ENCODE results near the gene CMTM7.

CMTM7 gene

DNA sequence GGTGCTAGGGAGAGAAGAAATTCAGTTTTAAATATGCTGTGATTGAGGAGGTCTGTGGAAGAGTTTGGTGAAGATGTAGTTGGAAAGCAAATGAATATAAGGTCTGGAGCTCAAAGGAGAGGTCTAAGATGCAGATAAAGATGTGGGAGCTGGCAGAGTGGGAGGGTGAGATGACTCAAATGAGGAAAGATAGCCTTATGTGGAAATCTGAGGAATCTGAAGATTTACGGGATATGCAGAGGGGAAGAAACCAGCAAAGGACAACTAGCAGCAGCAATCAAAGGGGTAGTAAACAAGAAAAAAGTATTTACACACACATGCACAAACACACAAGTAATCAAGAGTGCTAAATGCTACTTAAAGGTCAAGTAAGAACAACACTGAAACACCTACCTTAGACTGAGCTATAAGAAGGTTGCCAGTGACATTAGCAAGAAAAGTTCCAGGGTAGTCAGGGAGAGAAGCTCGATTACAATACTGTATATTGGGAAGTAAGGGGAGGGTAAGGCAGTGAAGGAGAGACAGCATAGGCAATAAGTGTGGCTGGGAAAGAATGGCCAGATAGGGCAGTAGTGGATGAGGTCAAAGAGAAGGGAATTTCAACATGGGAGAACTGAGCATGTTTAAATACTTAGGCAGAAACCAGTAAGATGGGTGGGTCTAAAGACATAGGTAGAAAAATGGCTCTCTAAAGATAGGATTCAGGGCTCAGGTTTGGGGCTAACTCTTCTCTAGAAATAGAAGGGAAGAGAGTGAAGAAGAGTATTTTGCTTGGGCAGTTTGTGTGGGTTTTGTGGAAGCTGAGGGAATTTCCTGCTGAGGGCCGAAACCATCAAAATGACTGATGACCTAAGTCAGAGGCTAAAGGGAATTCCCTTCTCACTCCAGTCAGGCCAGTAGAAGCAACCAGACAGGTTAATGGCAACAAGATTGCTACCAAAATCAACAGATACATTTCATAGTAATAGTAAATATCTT lies 102.1 kb downstream of the CMTM7 start:
- WGBS, 2 experiments (ENCODE audit: insufficient coverage in 2 of 2) = 79 to 83% methylated on average over 1 to 2 of the region's 3 CpGs

DNA sequence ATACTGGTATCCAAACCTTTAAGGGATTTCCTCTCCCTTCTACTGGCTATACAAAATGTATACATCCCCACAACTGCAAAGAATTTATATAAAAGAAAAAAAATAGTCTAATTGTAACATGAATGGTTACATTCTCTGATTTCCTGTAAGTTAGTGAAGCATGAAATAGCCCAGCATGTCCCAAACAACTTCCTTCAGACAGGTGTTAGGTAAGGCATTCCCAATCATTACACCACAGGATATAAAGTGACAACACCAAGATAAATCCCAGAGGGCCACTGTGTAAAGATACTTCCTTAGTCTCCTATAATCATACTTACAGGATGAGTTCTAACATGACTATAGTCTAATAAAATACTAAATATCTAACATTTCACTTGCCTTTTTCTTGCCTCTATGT lies 103.4 kb downstream of the CMTM7 start:
- Histone ChIP-seq H3K27ac (ENCODE audit: low read depth, low read length, severe bottlenecking) (no peak overlapping the region), H3K36me3 (ENCODE audit: control insufficient read depth, insufficient read depth, low read length) (peaks cover 12% of the 10 kb centered on the region), H3K4me3 (ENCODE audit: extremely low read depth, insufficient read depth, low read length, poor library complexity, severe bottlenecking) (no peak overlapping the region), H3K9me3 (ENCODE audit: control insufficient read depth, low read length) (no peaks in the 10 kb centered on the region), H3K4me1 (ENCODE audit: control insufficient read depth, insufficient read depth, low read length, poor library complexity, severe bottlenecking) (peaks cover 26% of the 10 kb centered on the region)

More for the DNA sequence above, 102.1 kb downstream of the CMTM7 start:
- H3K36me3 ChIP-seq (ENCODE audit: control insufficient read depth, insufficient read depth, low read length) = peaks cover 8% of the 10 kb centered on the region
- H3K27ac ChIP-seq (ENCODE audit: low read depth, low read length, severe bottlenecking) = peak overlapping the region; percentile 71
- H3K9me3 ChIP-seq (ENCODE audit: control insufficient read depth, low read length) = no peaks in the 10 kb centered on the region
- H3K4me3 ChIP-seq (ENCODE audit: extremely low read depth, insufficient read depth, low read length, poor library complexity, severe bottlenecking) = no peak overlapping the region
- H3K4me1 ChIP-seq (ENCODE audit: control insufficient read depth, insufficient read depth, low read length, poor library complexity, severe bottlenecking) = peaks cover 26% of the 10 kb centered on the region

DNA sequence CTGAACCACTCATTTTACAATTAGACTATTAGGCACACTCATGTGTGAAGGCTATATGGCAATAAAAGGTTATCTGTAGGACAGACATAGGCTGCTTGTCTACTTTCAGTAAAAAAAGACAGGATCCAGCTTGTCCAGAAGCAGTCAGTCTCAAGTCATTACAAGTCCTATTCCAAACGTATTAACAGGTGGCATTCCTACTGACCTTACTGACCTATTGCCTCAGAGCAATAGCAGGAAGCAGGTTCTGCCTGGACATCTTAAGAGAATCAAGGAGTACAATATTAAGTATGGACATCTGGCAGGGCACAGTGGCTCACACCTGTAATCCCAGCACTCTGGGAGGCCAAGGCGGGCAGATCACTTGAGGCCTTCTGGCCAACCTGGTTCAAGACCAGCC lies 104.0 kb downstream of the CMTM7 start:
- WGBS, 2 experiments (ENCODE audit: insufficient coverage in 2 of 2) = 75 to 95% methylated on average over 1 to 2 of the region's 2 CpGs
- Histone ChIP-seq H3K4me3 (ENCODE audit: extremely low read depth, insufficient read depth, low read length, poor library complexity, severe bottlenecking) (no peak overlapping the region), H3K36me3 (ENCODE audit: control insufficient read depth, insufficient read depth, low read length) (peaks cover 12% of the 10 kb centered on the region), H3K27ac (ENCODE audit: low read depth, low read length, severe bottlenecking) (no peak overlapping the region), H3K9me3 (ENCODE audit: control insufficient read depth, low read length) (no peaks in the 10 kb centered on the region), H3K4me1 (ENCODE audit: control insufficient read depth, insufficient read depth, low read length, poor library complexity, severe bottlenecking) (peaks cover 27% of the 10 kb centered on the region)

DNA sequence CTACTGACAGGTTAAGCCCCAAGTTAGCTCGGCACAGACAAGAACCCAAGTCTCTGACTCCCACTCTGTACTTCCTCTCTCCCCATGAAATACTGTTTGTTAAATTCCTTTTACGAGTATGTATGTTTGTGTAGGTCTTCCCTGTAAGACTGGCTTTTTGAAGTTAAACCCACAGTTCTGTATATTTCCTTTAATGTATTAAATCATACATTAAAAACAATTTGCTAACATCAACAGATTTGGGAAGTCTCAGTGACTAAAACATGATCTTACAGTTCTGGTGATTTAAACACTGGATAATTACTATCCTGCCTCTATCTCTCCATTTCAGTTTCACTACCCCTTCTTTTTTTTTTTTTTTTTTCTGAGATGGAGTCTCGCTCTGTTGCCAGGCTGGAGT lies 106.6 kb downstream of the CMTM7 start:
- Histone ChIP-seq H3K36me3 (ENCODE audit: control insufficient read depth, insufficient read depth, low read length) (peaks cover 8% of the 10 kb centered on the region), H3K27ac (ENCODE audit: low read depth, low read length, severe bottlenecking) (no peak overlapping the region), H3K4me3 (ENCODE audit: extremely low read depth, insufficient read depth, low read length, poor library complexity, severe bottlenecking) (no peak overlapping the region), H3K4me1 (ENCODE audit: control insufficient read depth, insufficient read depth, low read length, poor library complexity, severe bottlenecking) (peaks cover 24% of the 10 kb centered on the region), H3K9me3 (ENCODE audit: control insufficient read depth, low read length) (no peaks in the 10 kb centered on the region)
- WGBS, 2 experiments (ENCODE audit: insufficient coverage in 2 of 2) = 100% methylated on average over 1 of the region's 3 CpGs; no CpG with 5 or more reads in 1 of the 2 experiments

DNA sequence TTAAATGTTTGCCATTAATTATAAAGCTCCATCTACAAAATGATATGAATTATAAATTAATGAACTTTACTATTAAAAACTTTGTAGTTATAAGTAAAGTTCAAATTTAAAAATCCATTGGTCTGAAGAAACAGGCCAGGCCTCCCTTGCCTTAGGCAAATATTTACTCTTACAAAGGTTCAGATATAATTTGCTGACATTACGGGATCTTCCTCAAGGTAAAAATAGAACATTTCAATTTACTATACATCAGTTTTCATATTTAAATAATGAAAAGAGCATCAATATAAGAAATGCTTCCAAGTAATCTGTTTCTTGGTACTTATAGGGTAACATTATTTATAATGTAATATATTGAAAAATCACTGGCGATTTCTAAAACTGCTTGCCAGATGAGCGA lies 107.3 kb downstream of the CMTM7 start:
- Histone ChIP-seq H3K4me1 (ENCODE audit: control insufficient read depth, insufficient read depth, low read length, poor library complexity, severe bottlenecking) (peaks cover 17% of the 10 kb centered on the region), H3K27ac (ENCODE audit: low read depth, low read length, severe bottlenecking) (no peak overlapping the region), H3K4me3 (ENCODE audit: extremely low read depth, insufficient read depth, low read length, poor library complexity, severe bottlenecking) (no peak overlapping the region), H3K9me3 (ENCODE audit: control insufficient read depth, low read length) (no peaks in the 10 kb centered on the region), H3K36me3 (ENCODE audit: control insufficient read depth, insufficient read depth, low read length) (peaks cover 8% of the 10 kb centered on the region)
- WGBS, 2 experiments (ENCODE audit: insufficient coverage in 2 of 2) = 93 to 94% methylated on average over 2 of the region's 3 CpGs

DNA sequence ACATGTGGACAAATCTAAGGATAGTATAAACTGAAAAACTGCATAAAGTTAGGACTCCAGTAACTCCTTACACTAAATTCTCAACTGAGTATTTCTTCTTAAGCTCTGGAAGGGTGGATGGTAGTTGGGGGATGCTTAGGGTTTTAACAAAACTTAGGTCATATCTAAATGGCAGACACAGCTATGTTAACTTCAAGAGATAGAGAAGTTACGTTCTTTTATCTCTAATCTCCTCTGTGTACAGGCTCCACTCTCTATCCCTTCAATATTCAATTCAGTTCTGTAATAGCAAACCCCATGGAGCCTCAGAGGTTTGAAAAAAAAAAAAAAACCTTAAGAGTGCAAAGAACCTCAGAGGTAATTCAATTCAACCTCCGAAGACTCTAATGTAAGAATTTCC lies 107.9 kb downstream of the CMTM7 start:
- Histone ChIP-seq H3K36me3 (ENCODE audit: control insufficient read depth, insufficient read depth, low read length) (peaks cover 8% of the 10 kb centered on the region), H3K27ac (ENCODE audit: low read depth, low read length, severe bottlenecking) (no peak overlapping the region), H3K9me3 (ENCODE audit: control insufficient read depth, low read length) (no peaks in the 10 kb centered on the region), H3K4me3 (ENCODE audit: extremely low read depth, insufficient read depth, low read length, poor library complexity, severe bottlenecking) (no peak overlapping the region), H3K4me1 (ENCODE audit: control insufficient read depth, insufficient read depth, low read length, poor library complexity, severe bottlenecking) (peaks cover 11% of the 10 kb centered on the region)
- no CpG with 5 or more reads among the region's 2 CpGs for WGBS, 2 experiments (ENCODE audit: insufficient coverage in 2 of 2)

DNA sequence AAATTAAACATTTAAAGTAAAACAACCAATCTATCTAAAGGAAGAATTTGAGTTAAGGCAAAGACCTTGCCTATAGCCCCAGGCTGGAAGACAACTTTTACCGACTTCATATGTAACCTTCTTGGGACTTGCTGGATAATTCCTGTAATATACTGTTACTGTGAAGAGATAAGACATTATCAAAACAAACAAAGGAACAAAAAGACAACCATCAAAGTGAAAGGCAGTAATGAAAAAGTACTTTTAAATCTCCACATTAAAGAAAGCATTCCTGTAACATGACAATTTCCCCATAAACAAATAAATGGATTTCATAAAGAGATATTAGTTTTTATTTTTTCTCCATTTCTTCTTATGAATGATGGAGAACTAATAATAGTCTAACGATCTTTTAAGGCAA lies 108.6 kb downstream of the CMTM7 start:
- no CpG with 5 or more reads among the region's 2 CpGs for WGBS, 2 experiments (ENCODE audit: insufficient coverage in 2 of 2)
- Histone ChIP-seq H3K4me1 (ENCODE audit: control insufficient read depth, insufficient read depth, low read length, poor library complexity, severe bottlenecking) (peaks cover 8% of the 10 kb centered on the region), H3K9me3 (ENCODE audit: control insufficient read depth, low read length) (no peaks in the 10 kb centered on the region), H3K27ac (ENCODE audit: low read depth, low read length, severe bottlenecking) (no peak overlapping the region), H3K36me3 (ENCODE audit: control insufficient read depth, insufficient read depth, low read length) (peaks cover 8% of the 10 kb centered on the region), H3K4me3 (ENCODE audit: extremely low read depth, insufficient read depth, low read length, poor library complexity, severe bottlenecking) (no peak overlapping the region)

DNA sequence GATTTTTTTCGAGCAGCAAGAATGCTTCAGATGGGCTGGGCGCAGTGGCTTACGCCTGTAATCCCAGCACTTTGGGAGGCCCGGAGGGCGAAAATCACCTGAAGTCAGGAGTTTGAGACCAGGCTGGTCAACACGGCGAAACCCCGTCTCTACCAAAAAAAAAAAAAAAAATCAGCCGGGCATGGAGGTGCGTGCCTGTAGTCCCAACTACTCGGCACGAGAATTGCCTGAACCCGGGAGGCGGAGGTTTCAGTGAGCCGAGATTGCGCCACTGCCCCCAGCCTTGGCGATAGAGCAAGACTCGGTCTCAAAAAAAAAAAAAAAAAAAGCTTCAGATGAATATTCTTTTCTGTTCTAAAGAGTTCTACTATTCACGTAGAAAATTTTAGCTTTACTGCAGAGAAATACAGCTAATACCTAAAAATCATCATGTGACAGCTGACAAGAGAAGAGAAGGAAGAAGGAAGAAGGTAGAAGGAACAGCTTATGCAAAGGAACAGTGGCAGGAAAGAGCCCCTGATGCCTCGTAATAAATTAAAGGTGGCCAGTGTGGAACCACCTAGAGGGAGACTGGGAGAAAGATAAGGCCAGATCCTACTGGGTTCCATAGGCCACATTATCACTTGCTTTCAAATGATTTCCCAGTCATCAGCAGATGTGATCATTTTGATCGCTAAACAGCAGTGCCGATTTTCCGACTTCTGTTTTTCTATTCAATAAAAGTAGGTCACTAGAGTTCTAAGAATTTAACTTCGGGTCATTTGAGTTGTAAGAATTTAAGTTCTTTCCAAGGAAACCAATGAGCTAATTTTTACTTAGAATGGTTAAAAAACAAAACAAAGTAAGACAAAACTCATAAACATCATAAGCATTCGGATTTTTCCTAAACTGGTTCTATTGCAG lies 109.5 kb downstream of the CMTM7 start:
- Histone ChIP-seq H3K4me3 (ENCODE audit: extremely low read depth, insufficient read depth, low read length, poor library complexity, severe bottlenecking) (peak overlapping the region; percentile 81), H3K9me3 (ENCODE audit: control insufficient read depth, low read length) (no peaks in the 10 kb centered on the region), H3K4me1 (ENCODE audit: control insufficient read depth, insufficient read depth, low read length, poor library complexity, severe bottlenecking) (peaks cover 8% of the 10 kb centered on the region), H3K36me3 (ENCODE audit: control insufficient read depth, insufficient read depth, low read length) (peaks cover 8% of the 10 kb centered on the region), H3K27ac (ENCODE audit: low read depth, low read length, severe bottlenecking) (no peak overlapping the region)
- 73 to 81% methylated on average over 11 to 18 of the region's 25 CpGs for WGBS, 2 experiments (ENCODE audit: insufficient coverage in 2 of 2)

DNA sequence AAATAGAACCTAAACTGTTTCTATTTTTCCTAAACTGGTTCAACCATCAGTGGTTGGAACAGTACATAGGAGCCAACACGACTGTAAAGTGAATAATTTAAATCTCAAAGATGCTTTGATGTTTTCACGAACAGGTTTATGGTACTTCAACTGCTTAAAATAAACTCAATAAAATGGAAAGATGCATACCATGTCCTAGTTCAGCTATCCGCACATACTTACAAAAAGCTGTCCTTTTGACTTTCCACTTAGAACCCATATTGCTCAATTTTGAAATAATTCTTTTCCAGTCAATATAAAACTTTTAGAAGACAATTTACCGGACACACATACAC lies 110.1 kb downstream of the CMTM7 start:
- Histone ChIP-seq H3K27ac (ENCODE audit: low read depth, low read length, severe bottlenecking) (peak overlapping the region; percentile 88), H3K4me1 (ENCODE audit: control insufficient read depth, insufficient read depth, low read length, poor library complexity, severe bottlenecking) (peaks cover 8% of the 10 kb centered on the region), H3K4me3 (ENCODE audit: extremely low read depth, insufficient read depth, low read length, poor library complexity, severe bottlenecking) (peak overlapping the region; percentile 81), H3K9me3 (ENCODE audit: control insufficient read depth, low read length) (no peaks in the 10 kb centered on the region), H3K36me3 (ENCODE audit: control insufficient read depth, insufficient read depth, low read length) (peaks cover 8% of the 10 kb centered on the region)
- 11 to 17% methylated on average over 2 to 3 of the region's 4 CpGs for WGBS, 2 experiments (ENCODE audit: insufficient coverage in 2 of 2)

DNA sequence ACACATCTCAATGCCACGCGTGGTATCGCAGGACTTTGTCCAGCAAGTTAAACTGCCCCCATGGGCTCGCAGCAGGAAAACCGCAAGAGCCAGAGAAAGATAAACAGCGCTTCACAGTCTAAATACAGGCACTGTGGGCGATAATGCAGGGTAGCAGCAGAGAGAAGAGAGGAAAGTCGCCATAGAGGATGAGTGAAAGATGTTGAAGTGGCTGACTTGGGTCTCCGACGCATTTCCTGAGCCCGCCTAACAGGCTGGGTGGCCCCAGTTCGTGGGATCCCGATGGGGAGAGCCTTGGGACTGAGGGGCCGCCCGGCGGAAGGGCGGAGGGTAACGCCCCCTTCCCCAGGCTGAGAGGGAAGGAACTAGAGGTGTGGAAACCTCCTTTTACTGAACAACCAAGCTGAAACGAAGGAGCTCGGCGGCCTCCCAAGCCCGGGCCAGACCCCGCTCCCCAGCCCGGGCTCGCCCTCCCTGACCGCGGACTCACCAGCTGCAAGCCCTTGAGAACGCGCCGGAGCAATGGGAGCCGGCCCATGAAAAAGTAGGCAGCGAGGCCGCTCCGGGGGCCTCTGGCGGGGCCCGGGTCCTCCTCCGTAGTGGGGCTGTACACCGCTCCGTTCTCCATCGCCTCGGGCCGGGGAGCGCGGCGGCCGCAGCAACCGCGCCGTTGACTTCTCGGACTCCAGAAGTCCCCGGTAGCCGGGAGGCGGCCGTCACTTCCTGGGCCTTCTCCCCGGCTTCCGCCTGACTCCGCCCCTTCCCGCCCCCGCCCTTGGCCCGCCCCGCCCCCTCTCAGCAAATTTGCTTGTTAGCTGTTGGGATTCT lies 110.7 kb downstream of the CMTM7 start, which contains the start of gene CMTM6:
TSS of gene CMTM6 (minus strand) at position 735 of the 828 bp plus-strand sequence. CDS start at position 628, 107 bp downstream.
- H3K27ac ChIP-seq (ENCODE audit: low read depth, low read length, severe bottlenecking) = peak within 1 kb of the TSS; percentile 88
- WGBS, 2 experiments (ENCODE audit: insufficient coverage in 2 of 2) = 0% methylated on average over 23 to 52 of the region's 61 CpGs
- peak within 1 kb of the TSS; percentile 81 for H3K4me3 ChIP-seq (ENCODE audit: extremely low read depth, insufficient read depth, low read length, poor library complexity, severe bottlenecking)
- no peaks in the 10 kb centered on the region for H3K9me3 ChIP-seq (ENCODE audit: control insufficient read depth, low read length)
- peaks cover 8% of the 10 kb centered on the region for H3K4me1 ChIP-seq (ENCODE audit: control insufficient read depth, insufficient read depth, low read length, poor library complexity, severe bottlenecking)
- H3K36me3 ChIP-seq (ENCODE audit: control insufficient read depth, insufficient read depth, low read length) = peaks cover 8% of the 10 kb centered on the region
